GM23248 (cell line): ENCODE data around the gene TARDBP.

Experiments used
- EZH2 ChIP-seq: fragments of 200-600 bp; sonication (generic); IDR thresholded peaks from 2 replicates; pipeline ENCODE4 v1.6.1; 2018; ENCODE audit warnings: antibody characterized with exemption, mild to moderate bottlenecking; ENCODE audit not compliant: insufficient read depth, poor library complexity, severe bottlenecking
- EZH2phosphoT487 ChIP-seq: fragments of 200-600 bp; sonication (generic); IDR thresholded peaks from 2 replicates; pipeline ENCODE4 v1.6.1; 2018; ENCODE audit warnings: antibody characterized with exemption, moderate library complexity, mild to moderate bottlenecking, low read depth; ENCODE audit not compliant: insufficient read depth

DNA sequence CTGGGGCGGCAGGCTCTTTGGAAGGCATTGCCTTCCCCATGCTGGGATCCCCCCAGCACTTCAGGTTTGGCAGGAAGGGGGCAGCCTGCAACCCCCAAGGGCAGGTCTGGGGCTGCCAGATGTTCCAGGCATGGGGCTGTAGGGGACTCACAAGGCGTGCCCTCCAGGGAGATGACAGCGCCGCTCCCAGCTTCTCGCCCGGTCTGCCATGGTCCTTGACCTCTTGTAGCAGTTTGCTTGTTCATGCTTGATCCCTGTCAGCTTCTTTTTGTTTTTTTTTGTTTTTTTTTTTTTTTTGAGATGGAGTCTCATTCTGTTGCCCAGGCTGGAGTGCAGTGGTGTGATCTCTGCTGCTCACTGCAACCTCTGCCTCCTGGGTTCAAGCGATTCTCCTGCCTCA lies 21.6 kb upstream of the TARDBP start:
- no peak for TF ChIP-seq EZH2
- no peak for TF ChIP-seq EZH2phosphoT487
